Panc1 (cell line): ENCODE data around the gene ACTR8. TPM values are rescaled to one million over a fixed set of nuclear protein-coding genes. Genes with fewer than 3 reads are reported as not detected.
A peak's percentile ranks its signal among the peaks of the same experiment; 100 is the strongest.

Experiments used
- ATAC-seq: fragments of 200-7000 bp; cut with Tn5 transposase; 2 replicates; pipeline ENCODE4 v1.9.1; 2020; ENCODE audit warnings: mild to moderate bottlenecking, moderate library complexity
- BruUV-seq: library from RNA; stranded (reverse); fragments of 400-500 nt; replicated peaks from 2 replicates; lab custom pipeline; 2021; lab: Mats Ljungman, UMichigan
- CTCF ChIA-PET: fragments of 300-600 bp; sonication (Branson Sonifier 250); formaldehyde crosslinking; loops from one replicate; lab custom pipeline; 2022; ENCODE audit warnings: antibody characterized with exemption; lab: Charles Lee
- POLR2A ChIA-PET: fragments of 300-600 bp; sonication (Branson Sonifier 250); formaldehyde crosslinking; loops from one replicate; lab custom pipeline; 2022; ENCODE audit warnings: antibody characterized with exemption; lab: Charles Lee
- DNase-seq: peaks from one replicate; pipeline ENCODE4 v3.0.0-alpha.2; 2010; ENCODE audit warnings: low read depth, low spot score
- H3K27ac ChIP-seq: 2 replicates; pipeline ENCODE4 v1.5.1; 2011; ENCODE audit warnings: mild to moderate bottlenecking, low read length, inconsistent platforms
- H3K27me3 ChIP-seq: fragments of 200-500 bp; sonication (Bioruptor generic); 2 replicates; pipeline ENCODE4 v1.6.0; 2014; ENCODE audit warnings: low read length, inconsistent platforms; ENCODE audit not compliant: control insufficient read depth, insufficient read depth
- H3K36me3 ChIP-seq: fragments of 200-500 bp; sonication (Bioruptor generic); 2 replicates; pipeline ENCODE4 v1.5.1; 2014; ENCODE audit warnings: inconsistent platforms, mild to moderate bottlenecking, low read length, moderate library complexity; ENCODE audit not compliant: control insufficient read depth, insufficient read depth
- H3K4me1 ChIP-seq: 2 replicates; pipeline ENCODE4 v1.5.1; 2011; ENCODE audit warnings: inconsistent platforms, mild to moderate bottlenecking, low read length, moderate library complexity; ENCODE audit not compliant: control insufficient read depth, insufficient read depth
- H3K4me3 ChIP-seq, 2 experiments: 2 replicates each; pipeline ENCODE4 v1.5.1; 2011 to 2012; ENCODE audit warnings: low read depth in 2 of 2, low read length in 2 of 2, mild to moderate bottlenecking in 2 of 2, inconsistent platforms in 1 of 2, moderate library complexity in 1 of 2
- H3K9me3 ChIP-seq: fragments of 200-500 bp; sonication (Bioruptor generic); 2 replicates; pipeline ENCODE4 v1.5.1; 2014; ENCODE audit warnings: low read depth, mild to moderate bottlenecking, inconsistent platforms, low read length, moderate library complexity; ENCODE audit not compliant: control insufficient read depth, insufficient read depth
- CTCF ChIP-seq: fragments of 450-650 bp; IDR thresholded peaks from 2 replicates; pipeline ENCODE4 v1.5.1; 2017; ENCODE audit warnings: mild to moderate bottlenecking
- POLR2AphosphoS5 ChIP-seq: IDR thresholded peaks from 2 replicates; pipeline ENCODE4 v1.6.1; 2012; ENCODE audit warnings: mild to moderate bottlenecking, low read depth, low read length, moderate library complexity
- REST ChIP-seq, 2 experiments: IDR thresholded peaks; 2 replicates each; pipeline ENCODE4 v1.6.1; 2011 to 2012; ENCODE audit warnings: low read depth in 2 of 2, control low read depth in 1 of 2, low read length in 1 of 2, mild to moderate bottlenecking in 1 of 2, moderate library complexity in 1 of 2; ENCODE audit not compliant: insufficient read depth in 1 of 2
- SIN3A ChIP-seq: IDR thresholded peaks from 2 replicates; pipeline ENCODE4 v1.6.1; 2012; ENCODE audit warnings: low read depth, mild to moderate bottlenecking, low read length, moderate library complexity, borderline replicate concordance; ENCODE audit not compliant: insufficient read depth
- TCF7L2 ChIP-seq: IDR thresholded peaks from 2 replicates; pipeline ENCODE4 v1.6.1; 2011; ENCODE audit warnings: mild to moderate bottlenecking, low read depth, low read length, inconsistent platforms
- in situ Hi-C: cut with HindIII; loops from 2 replicates; pipeline ENCODE4 v1.10.0; 2016; ENCODE audit warnings: low sequenced_read_pairs, low pct_unique_long_range_greater_than_20kb
- intact Hi-C: fragments of 100-400 bp; cut with micrococcal nuclease; formaldehyde crosslinking; loops from one replicate; pipeline ENCODE4 v1.10.0; 2022; ENCODE audit not compliant: unreplicated experiment
- total RNA-seq: library from RNA; stranded (reverse); gene quantifications from one replicate; pipeline ENCODE4 v1.2.1, GENCODE V29; 2021; ENCODE audit not compliant: unreplicated experiment

ACTR8 gene
- total RNA-seq, 1 experiment from 2014 or later = 26.2 TPM

GRCh38 chr3:53822331-53822741 lies 59.6 kb downstream of the ACTR8 start:
- no peak overlapping the region for H3K4me3 ChIP-seq
- H3K36me3 ChIP-seq = peaks cover 2% of the 10 kb centered on the region; the same call in 1 of the 2 replicates
- no TSS peak for BruUV-seq
- TF ChIP-seq REST (IDR thresholded peaks at IDR 0.05; ENCODE audit: insufficient read depth in 1 of 2, low read depth in 2 of 2, low read length in 1 of 2) (no peak), TCF7L2 (no peak), SIN3A (no peak)
- no peaks in the 10 kb centered on the region for H3K9me3 ChIP-seq
- intact Hi-C loops (no loop called here), in situ Hi-C loops (no loop called here)
- H3K27ac ChIP-seq = no peak overlapping the region
- H3K4me1 ChIP-seq = no peaks in the 10 kb centered on the region
- H3K27me3 ChIP-seq = no peaks in the 10 kb centered on the region
- ChIA-PET POLR2A (no interaction called here), CTCF (no interaction called here)
- DNase-seq (no peak), ATAC-seq (no peak)

GRCh38 chr3:53821631-53822121 lies 60.3 kb downstream of the ACTR8 start:
- ATAC-seq (peak; percentile 15; the same call in 1 of the 2 replicates), DNase-seq (no peak)
- ChIA-PET CTCF (no interaction called here), POLR2A (no interaction called here)
- TF ChIP-seq CTCF (no peak), POLR2AphosphoS5 (no peak), REST (IDR thresholded peaks at IDR 0.05; ENCODE audit: insufficient read depth in 1 of 2, low read depth in 2 of 2, low read length in 1 of 2) (no peak), TCF7L2 (no peak), SIN3A (no peak)
- intact Hi-C loops = no loop called here
- Histone ChIP-seq H3K4me3 (no peak overlapping the region), H3K9me3 (no peaks in the 10 kb centered on the region), H3K4me1 (no peaks in the 10 kb centered on the region), H3K27ac (no peak overlapping the region), H3K27me3 (no peaks in the 10 kb centered on the region), H3K36me3 (peaks cover 2% of the 10 kb centered on the region; the same call in 1 of the 2 replicates)
- in situ Hi-C loops = no loop called here
- BruUV-seq = no TSS peak
